Lower leg skin (tissue), 4 donors: ENCODE results near the gene TLL1. TPM values are rescaled to one million over a fixed set of nuclear protein-coding genes. Genes with fewer than 3 reads are reported as not detected.

Experiments
- DNase-seq, 2 donors: peaks; one replicate each; pipeline ENCODE4 v3.0.0-alpha.2; 2019; ENCODE audit warnings: low spot score in 2 of 2
- H3K4me3 ChIP-seq: fragments of 200-600 bp; sonication (generic); 2 replicates; pipeline ENCODE4 v1.5.1; 2017; ENCODE audit warnings: mild to moderate bottlenecking, low read depth; ENCODE audit not compliant: poor library complexity, severe bottlenecking
- POLR2A ChIP-seq, 2 donors: fragments of 450-650 bp; IDR thresholded peaks; one replicate each; pipeline ENCODE4 v1.6.1; 2016 to 2017; ENCODE audit warnings: antibody characterized with exemption in 2 of 2, mild to moderate bottlenecking in 1 of 2, moderate library complexity in 1 of 2
- WGBS, 2 donors: methylation state at CpG; one replicate each; pipeline ENCODE4 v1.1.5; 2018; 5-methylcytosine and 5-hydroxymethylcytosine counted together
- intact Hi-C: fragments of 100-400 bp; cut with DNase I; formaldehyde crosslinking; loops from one replicate; pipeline ENCODE4 v1.15.0; 2023; ENCODE audit warnings: low total_unique reads
- total RNA-seq, 4 donors: library from RNA; depleted of rRNA; stranded (reverse); fragments of >200 nt; gene quantifications; one replicate each; pipeline ENCODE4 v1.1.0, GENCODE V29; 2016
- TF ChIP-seq, protein P1 (sequence below), 3 donors: fragments of 450-650 bp; IDR thresholded peaks; one replicate each; pipeline ENCODE4 v1.5.1; 2016; ENCODE audit warnings: antibody characterized with exemption in 3 of 3, mild to moderate bottlenecking in 3 of 3, moderate library complexity in 2 of 3

Gene TLL1
- total RNA-seq, 4 donors from 2014 or later: 1.8 to 10.5 (median 4.7) TPM

DNA sequence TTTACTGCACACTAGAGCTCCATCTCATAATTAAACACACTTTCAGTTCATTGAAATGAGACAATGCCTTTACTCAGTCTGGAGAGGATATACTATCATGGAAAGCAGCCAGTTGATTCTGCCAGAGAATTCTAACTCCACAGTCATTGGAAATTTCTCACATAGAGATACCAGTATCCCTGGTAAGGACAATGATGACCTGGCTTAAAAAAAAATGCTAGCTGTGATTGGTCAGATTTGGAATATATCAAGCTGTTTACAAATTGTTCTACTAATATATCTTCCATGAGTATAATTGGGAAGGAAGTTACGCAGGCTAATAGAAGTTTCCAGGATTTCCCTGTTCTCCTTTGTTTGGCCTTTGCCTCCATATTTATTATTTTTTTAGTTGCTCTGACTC is 34.5 kb upstream of the TLL1 start:
- WGBS, 2 donors: 70 to 78% methylated on average over 1 of the region's 1 CpG
- no peak for DNase-seq
- intact Hi-C loops: no loop called here
- no peak overlapping the region for H3K4me3 ChIP-seq
- TF ChIP-seq POLR2A (IDR thresholded peaks at IDR 0.05): no peak
- TF ChIP-seq, protein P1, sequence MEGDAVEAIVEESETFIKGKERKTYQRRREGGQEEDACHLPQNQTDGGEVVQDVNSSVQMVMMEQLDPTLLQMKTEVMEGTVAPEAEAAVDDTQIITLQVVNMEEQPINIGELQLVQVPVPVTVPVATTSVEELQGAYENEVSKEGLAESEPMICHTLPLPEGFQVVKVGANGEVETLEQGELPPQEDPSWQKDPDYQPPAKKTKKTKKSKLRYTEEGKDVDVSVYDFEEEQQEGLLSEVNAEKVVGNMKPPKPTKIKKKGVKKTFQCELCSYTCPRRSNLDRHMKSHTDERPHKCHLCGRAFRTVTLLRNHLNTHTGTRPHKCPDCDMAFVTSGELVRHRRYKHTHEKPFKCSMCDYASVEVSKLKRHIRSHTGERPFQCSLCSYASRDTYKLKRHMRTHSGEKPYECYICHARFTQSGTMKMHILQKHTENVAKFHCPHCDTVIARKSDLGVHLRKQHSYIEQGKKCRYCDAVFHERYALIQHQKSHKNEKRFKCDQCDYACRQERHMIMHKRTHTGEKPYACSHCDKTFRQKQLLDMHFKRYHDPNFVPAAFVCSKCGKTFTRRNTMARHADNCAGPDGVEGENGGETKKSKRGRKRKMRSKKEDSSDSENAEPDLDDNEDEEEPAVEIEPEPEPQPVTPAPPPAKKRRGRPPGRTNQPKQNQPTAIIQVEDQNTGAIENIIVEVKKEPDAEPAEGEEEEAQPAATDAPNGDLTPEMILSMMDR (IDR thresholded peaks at IDR 0.05): no peak

DNA sequence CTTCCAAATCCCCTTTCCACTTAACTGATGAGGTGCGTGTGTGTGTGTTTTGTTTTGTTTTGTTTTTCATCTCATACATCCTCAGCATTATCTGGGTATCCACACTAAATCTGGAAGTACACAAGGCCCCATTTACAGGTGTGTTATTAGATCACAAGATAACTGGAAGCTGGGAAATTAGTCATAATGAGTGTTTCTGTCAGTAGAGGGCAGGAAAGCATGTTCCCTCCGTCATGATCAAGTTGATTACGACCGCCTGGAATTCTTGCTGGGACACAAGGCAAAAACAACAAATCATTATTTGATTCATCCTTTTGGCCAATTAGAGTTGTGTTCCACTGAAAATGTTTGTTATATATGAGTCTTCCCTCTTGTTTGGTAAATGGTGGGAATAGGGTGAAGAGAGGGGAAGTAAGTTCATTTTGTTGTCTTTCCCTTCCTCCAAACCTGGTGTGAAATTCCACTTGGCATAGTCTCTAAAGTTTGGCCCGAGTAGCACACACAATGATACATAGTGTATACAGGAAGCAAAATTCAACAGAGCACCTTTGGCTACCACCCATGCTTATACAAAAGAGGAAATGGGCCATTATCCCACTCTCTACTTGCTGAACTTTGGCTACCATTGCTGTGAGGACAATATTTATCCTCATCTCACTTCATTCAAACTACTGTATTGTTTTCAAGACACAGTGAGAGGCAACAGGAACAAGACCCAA is 33.3 kb upstream of the TLL1 start:
- WGBS, 2 donors: 64 to 65% methylated on average over 5 of the region's 5 CpGs
- DNase-seq: no peak
- TF ChIP-seq POLR2A (IDR thresholded peaks at IDR 0.05): no peak
- TF ChIP-seq, protein P1 (IDR thresholded peaks at IDR 0.05): no peak
- intact Hi-C loops: no loop called here
- no peak overlapping the region for H3K4me3 ChIP-seq

GRCh38 chr4:165842684-165843083 is 30.4 kb upstream of the TLL1 start:
- DNase-seq: no peak
- intact Hi-C loops: no loop called here
- TF ChIP-seq, protein P1 (IDR thresholded peaks at IDR 0.05): no peak
- no peak for TF ChIP-seq POLR2A (IDR thresholded peaks at IDR 0.05)
- no peak overlapping the region for H3K4me3 ChIP-seq

DNA sequence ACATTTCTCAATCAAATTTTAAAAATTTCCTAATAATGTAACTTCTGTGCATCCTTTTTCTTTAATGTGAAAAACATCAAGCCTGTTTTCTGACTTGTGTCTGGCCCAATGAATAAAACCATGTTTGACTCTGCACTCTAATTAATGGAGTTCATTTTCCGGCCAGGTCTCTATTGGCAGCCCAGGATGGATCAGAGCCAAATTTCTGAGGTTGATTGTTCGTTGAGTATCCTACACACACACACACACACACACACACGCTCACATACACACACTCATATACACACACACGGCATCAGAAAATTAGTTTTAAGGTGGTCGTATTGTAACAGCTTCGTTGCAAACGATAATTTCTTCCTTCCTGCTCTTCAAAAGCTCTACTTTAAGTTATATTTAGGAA is 28.9 kb upstream of the TLL1 start:
- intact Hi-C loops: no loop called here
- WGBS, 2 donors: 62 to 63% methylated on average over 7 of the region's 7 CpGs
- DNase-seq: no peak
- TF ChIP-seq, protein P1 (IDR thresholded peaks at IDR 0.05): no peak
- no peak for TF ChIP-seq POLR2A (IDR thresholded peaks at IDR 0.05)
- no peak overlapping the region for H3K4me3 ChIP-seq

DNA sequence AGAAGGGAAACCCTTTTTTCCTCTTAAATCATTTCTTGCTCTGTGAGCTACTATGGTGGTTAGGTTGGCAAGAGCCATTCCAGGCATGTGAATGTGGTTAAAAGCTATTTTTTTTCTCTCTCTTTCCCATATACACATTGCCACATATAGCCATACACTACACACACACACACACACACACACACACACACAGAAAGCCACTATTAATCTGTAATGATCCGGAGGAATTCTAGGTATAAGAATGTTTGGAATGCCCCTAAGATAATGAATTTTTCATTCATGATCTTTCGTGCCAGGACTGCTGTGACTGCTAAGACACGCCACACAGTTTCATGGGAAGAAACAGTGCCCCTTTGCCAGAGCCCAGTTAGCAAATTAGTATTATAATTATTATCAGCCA is 21.8 kb upstream of the TLL1 start:
- TF ChIP-seq, protein P1 (IDR thresholded peaks at IDR 0.05): no peak
- TF ChIP-seq POLR2A (IDR thresholded peaks at IDR 0.05): no peak
- intact Hi-C loops: no loop called here
- DNase-seq: no peak
- WGBS, 2 donors: 46 to 51% methylated on average over 3 of the region's 3 CpGs
- no peak overlapping the region for H3K4me3 ChIP-seq

- no peak for DNase-seq
- no peak overlapping the region for H3K4me3 ChIP-seq
- intact Hi-C loops: no loop called here
- no peak for TF ChIP-seq POLR2A (IDR thresholded peaks at IDR 0.05)
- TF ChIP-seq, protein P1 (IDR thresholded peaks at IDR 0.05): no peak
Measured at GRCh38 chr4:165855191-165855590, 17.8 kb upstream of the TLL1 start.
